ENCODE measurements around the gene CFDP1.

- no peak for TF ChIP-seq EZH2 (IDR thresholded peaks at IDR 0.05; ENCODE audit: low read length, unreplicated experiment)
- TF ChIP-seq CTCF (conservative IDR thresholded peaks at IDR 0.05; ENCODE audit: low read depth, low read length), result no peak
- TF ChIP-seq EZH2phosphoT487 (IDR thresholded peaks at IDR 0.05; ENCODE audit: borderline replicate concordance, low read length), result no peak
Measured at GRCh38 chr16:75479421-75479990, 46.2 kb upstream of the CFDP1 start.

Data from PC-3 (cell line).